NCI-H2107 treated with DMSO at 0.1 percent for 48 hours (cell line): ENCODE data around the gene TMEM175.

Source experiments
- DNase-seq: peaks from one replicate; lab custom pipeline; 2025; ENCODE audit not compliant: unreplicated experiment; lab: John Stamatoyannopoulos, UW

Gene TMEM175

DNA sequence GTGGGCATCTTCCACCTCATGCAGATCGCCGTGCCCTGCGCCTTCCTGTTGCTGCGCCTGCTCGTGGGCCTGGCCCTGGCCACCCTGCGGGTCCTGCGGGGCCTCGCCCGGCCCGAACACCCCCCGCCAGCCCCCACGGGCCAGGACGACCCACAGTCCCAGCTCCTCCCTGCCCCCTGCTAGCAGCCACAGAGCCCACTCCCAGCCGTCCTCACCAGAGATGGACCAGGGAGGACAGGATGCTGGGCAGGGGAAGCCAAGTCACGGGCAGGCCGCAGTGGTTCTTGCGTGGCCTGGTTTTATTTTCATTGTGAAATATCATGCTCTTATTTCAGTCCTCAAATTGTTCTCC, 26.0 kb downstream of the TMEM175 start:
- DNase-seq = no peak

DNA sequence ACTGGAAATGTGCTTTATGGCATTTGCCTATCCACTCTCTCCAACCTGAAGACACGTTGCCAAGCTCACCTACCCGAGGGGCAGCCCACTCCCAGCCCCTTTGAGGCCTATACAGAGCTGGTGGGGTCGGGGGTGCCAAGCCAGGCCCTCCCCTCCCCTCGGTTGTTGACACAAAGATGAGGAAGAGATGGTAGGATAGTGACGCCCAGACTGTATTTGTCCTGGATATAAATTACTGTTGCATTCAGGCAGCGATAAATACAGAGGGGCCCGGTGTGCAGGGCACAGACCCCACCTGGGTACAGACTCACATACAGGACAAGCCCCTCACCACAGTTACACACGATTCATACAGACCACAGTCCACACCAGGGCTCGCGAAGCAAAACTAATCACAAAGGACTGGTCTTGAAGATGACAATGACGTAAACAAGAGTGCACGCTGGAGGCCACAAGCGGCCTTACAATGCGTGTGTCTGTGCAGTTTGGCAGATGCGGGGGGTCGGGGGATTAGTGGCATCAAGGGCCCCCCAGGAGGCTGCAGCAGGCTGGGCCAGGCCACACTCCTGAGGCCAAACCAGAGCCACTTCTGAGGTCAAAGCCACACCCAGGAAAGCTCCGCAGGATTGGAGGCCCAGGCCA, 26.6 kb downstream of the TMEM175 start:
- no peak for DNase-seq

DNA sequence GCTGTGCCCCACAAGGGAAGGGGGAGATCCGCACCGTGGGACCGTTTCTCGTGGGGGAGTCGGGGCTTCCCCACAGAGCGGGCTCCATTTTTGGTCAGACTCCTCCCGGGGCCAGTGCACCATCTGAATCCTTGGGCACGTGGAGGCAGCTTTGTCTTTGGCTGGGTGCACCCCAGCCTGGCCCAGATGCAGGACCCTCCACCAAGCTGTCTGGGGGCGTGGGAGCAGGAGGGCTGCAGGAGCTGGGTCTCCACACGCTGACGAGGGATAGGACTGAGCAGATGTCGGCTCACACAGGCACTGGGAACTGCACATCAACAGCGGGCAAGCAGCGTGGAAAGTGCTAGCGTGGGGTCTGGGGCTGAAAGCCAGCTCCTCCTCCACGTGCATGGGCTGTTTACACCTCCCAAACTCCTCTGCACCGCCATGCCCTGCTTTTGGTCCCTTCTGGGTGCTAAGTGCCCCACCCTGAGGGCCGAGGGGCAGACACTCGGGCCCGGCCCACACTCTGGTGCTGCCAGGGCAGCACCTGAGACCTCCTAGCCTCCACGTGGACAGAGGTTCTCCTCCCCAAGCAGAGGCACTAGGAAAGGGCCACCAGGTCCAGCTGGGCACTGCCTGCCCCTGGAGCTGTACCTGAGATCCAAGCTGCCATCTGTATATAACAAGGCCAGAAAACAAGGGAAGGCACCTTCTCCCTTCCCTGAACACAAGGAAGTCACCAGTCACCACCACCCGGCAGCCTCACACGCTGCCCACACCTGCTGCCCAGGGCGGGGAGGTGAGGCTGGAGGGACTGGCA, 27.3 kb downstream of the TMEM175 start:
- DNase-seq = no peak

DNA sequence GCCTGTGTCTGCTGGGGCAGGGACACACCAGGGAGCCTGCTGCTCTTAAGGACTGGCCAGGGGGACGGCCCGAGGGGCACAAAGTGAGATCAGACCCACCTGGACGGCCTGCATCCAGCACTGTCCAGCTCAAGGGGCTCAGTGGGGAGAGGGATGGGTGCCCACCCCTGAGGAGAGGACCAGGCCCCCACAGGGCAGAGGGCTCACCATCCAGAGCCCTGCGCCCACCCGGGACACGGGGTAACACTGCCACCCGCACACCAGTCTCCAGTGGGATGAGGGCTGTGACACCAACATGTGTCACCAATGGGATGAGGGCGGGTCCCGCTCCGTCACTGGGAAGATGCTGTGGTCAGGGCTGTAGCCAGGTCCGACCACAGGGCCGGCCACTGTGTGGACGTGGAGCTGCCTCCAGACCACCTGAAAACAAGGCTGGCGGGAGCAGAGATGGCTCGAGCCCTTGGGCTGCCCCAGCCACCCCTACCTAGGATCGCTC, 27.9 kb downstream of the TMEM175 start:
- DNase-seq = no peak

DNA sequence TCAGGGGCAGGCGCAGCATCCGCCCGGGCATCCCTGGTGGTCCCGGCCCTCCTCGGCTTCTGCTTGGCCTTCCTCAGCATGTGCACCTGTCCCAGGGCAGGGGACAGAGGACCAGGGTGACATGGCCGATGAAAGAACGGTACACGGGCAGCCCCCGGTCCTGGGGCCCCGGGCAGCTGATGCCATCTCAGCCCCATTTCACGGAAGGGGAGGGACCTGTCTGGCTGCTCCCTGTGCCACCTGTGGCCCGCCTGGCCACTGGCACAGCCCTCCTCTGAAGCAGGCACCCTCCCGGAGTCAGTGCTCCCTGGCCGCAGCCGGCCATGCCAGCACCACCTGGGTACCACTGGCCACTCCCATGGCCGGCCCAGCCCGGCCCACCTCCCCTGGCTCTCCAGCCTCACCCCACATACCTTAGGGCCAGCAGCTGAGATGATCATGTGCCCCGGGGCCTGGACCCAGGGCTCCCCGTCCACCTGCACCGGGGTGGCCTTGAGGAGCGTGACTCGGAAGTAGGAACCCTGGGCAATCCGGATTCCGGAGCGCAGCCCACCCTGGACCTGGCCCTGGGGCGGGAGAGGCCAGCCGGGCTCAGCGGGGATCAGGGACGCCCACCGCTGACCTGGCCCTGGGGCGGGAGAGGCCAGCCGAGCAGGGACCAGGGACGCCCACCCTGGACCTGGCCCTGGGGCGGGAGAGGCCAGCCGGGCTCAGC, 28.5 kb downstream of the TMEM175 start:
- DNase-seq = no peak

DNA sequence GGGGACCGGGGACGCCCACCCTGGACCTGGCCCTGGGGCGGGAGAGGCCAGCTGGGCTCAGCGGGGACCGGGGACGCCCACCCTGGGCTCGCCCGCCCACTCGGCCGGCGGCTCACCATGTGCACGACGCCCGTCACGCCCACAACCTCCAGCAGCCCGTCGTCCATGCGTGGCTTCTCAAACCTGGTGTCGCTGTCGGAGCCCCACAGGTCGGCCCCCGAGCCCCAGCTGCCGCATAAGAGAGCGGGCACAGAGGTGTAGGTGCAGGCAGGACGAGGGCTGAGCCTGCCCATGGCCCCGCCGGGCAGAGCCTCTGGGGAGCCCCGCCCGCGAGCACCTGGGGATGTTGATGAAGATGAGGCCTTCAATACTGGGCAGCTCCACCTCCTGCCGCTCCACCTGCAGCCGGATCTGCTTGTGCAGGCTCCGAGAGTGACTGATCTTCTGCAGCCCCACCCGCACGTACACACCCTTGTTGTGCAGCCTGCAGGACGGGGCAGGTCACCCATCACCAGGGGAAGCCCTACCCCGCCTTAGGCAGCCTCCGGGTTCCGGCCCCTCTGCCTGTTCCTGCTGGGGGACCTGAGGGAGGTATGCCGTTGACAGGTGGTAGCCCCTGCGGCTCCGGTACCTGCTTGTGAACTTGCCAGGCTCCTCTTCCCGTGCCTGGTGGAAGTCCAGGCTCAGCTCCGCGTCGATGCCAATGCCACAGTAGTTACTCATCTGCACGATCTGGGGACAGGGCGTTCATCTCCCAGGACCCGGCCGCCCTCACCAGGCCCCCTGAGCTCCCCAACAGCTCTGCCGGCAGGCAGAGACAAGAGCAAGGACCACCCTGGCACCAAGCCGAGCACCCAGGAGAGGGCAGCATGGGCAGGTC, 29.3 kb downstream of the TMEM175 start:
- DNase-seq = no peak

DNA sequence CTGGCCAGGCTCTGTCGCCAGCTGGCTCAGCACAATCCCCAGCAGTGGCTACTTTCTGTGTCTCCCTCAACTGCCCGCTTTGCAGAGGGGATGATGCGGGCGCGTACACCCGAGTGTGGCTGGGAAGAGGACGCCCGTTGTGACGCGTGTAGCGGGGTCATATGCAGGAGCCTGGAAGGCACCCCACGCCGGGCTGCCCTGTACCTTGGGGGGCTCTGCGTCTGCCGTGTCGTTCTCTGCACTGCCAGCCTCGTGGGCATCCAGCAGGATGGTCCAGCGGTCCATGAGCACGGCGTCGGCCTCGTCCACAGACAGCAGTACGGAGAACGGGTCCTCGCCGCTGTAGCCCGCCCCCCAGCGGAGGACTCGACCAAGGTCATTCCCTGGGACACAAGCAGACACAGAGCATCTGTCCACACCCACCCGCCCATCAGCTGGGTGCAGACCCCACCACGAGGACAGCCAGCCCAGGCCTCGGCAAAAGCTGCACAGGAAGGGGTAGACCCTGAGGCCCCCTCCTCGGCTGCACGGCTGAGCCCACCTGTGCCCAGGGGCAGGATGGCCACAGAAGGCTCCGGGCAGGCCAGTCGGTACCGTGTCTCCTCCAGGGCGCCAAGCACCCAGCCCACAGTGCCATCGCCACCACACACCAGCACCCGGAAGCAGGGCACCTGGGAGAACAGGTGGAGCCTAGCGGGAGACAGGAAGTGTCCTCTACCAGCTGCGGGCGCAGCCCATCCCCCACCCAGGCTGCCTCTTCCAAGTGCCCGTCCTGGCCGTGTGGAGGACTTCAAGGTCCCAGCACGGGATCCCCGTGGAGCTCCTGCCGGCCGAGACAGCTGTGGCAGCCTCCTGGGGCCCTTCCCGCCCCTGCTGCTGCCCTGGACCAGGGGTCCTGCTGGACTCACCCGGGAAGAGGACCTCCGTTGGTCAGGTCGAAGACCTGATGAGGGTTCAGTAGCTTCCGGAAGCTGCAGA, 30.3 kb downstream of the TMEM175 start:
- DNase-seq = peak; percentile 22

DNA sequence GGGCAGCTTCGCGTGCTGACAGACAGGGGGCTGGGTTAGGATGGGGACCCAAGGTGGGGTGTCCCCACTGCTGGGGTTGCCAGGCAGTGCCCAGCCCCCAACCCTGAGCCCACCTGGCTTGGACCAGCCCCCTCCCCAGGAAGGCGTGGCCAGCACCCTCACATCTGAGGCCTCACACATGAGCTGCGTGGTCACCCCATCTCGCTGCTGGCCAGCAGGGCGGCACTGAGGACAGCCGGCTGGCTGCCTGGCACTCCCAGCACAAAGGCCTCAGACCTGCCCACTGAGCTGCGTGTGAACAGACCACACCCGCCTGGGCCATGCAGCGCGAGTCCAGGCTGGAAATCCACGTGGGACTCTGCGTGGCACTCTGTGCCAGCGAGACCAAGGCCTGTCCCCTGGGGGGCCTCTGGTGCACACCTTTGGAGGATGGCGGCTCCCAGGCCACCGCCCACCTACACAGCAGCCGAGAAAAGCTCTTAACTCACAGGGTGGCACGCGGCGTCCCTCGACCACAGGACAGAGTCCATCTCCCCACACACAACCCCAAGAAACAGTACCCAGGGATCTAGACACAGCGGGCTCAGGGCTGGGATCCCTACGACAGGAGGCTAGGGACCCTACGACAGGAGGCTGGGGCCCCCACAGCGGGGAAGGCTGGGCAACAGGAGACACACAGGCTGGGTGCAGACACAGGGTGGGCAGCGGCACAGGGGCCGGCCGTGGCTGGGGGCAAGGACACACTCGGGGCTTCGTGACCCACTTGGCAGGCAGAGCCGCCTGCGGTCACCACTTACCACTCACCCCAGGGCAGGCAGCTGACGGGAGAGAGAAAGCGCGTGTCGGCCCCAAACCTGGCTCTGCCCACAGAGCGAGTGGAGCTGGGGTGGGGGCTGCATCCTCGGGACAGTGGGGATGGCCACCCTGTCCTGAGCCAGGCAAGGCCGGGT, 31.3 kb downstream of the TMEM175 start:
- no peak for DNase-seq

DNA sequence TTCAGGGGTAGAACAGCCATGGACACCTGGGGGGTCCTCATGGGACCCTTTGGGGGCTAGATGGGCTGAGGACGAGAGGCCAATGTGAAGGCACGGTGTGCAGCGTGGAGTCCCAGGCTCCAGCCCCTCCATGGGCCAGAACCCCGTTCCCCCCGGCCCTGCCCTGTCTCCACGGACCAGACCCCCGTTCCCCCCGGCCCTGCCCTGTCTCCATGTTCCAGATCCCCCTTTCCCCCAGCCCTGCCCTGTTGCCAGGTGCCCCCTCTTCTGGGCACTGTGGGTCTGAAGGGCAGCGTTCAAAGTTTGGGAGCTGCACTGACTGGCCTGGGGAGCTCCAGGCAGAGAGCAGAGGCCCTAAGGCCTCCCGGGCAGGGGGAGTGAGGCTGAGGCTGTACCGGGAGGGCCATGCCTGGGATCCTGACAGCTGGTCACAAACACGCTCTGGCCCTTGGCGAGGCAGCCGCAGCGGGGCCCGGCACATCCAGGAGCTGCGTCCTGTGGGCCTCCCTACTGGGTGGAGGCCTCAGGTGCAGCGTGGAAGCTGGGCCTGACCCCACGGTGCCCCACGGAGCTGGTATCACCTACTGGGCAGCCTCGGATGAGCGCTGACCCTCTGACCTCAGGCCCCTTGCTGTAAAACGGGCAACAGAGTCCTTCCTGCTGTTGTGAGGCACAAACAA, 32.2 kb downstream of the TMEM175 start:
- no peak for DNase-seq

DNA sequence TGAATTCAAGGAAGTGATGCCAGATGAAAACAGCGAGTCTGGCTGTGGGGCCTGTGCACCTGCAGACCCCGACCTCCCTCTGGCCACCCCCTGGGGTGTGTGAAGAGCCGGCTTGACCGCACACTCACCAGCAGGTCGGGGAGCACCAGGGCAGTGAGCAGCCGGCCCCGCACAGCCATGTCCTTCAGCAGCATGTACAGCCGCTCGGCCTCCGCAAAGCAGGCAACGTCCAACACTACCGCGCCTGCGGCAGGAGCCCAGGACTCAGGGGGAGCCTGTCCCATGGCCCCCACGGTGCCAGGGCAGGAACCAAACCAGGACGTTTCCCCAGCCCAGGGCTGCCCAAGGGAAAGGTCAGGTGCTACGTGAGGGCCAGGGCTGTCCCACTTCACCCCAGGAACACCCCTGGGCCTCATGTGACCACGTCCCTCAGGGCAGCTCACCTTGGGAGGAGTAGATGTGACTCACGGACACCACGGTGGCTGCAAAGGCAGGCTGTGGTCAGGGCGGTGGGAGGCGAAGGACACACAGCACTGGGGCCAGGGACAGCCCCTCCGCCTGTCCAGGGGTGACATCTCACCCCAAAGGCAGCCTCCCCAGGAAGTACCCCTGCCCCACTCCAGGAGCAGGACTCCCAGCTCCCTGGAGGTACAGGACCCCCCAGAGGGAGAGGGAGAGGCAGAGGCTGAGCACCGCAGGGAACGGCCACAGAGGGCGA, 32.9 kb downstream of the TMEM175 start:
- DNase-seq = no peak

DNA sequence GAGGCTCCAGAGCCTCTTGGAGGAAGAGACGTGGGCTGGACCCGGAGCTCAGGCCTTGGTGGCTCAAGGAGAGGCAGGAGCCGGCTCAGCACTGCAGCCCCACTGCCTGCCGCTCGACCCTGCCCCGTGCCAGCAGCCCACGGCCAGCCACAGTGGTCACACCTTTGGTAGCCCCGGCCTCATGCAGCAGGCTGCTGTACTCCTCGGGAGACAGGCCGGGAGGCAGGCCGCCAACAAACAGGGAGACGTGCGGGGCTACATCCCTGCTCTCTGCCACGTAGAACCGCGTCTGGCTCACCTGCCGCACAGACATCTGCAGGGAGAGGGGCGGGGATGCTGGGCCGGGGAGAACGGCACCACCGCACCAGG, 33.5 kb downstream of the TMEM175 start:
- DNase-seq = no peak

DNA sequence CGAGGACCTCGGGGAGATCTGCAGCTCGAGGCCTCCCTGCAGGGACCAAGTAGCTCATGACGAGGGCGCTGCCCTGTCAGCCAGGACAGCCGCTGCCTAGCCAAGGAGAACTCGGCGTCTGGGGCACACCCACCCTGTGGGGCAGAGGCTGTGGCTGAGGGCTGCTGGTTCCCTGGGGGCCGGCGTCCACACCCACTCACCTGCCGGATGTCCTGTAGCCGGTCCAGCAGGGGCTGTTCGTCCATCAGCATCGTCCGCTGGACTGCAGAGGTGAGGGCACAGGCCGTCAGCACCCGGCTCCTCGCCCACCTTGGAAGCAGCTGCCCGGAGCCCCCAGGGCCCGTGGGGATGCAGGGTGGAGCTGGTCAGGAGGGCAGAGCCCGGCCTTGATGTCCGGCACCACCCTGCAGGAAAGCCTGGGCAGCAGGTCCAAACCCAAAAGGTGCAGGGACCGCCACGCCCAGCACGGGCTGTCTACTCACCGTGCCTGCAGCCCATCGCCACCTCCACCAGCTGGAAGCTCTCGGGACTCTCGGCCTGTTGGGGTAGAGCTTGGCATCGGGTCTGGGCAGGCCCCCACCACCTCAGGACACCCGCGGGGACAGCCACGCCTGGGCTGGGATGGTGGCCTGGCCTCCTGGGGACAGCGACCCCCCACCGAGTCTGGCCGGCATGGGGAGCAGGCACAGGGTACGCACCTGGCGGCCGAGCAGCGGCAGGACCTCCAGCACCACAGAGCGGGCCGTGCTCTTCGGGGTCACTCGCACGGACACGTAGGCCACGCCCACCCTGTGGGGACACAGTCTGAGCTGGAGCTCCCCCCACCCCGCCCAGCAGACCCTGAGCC, 34.2 kb downstream of the TMEM175 start:
- DNase-seq = no peak

DNA sequence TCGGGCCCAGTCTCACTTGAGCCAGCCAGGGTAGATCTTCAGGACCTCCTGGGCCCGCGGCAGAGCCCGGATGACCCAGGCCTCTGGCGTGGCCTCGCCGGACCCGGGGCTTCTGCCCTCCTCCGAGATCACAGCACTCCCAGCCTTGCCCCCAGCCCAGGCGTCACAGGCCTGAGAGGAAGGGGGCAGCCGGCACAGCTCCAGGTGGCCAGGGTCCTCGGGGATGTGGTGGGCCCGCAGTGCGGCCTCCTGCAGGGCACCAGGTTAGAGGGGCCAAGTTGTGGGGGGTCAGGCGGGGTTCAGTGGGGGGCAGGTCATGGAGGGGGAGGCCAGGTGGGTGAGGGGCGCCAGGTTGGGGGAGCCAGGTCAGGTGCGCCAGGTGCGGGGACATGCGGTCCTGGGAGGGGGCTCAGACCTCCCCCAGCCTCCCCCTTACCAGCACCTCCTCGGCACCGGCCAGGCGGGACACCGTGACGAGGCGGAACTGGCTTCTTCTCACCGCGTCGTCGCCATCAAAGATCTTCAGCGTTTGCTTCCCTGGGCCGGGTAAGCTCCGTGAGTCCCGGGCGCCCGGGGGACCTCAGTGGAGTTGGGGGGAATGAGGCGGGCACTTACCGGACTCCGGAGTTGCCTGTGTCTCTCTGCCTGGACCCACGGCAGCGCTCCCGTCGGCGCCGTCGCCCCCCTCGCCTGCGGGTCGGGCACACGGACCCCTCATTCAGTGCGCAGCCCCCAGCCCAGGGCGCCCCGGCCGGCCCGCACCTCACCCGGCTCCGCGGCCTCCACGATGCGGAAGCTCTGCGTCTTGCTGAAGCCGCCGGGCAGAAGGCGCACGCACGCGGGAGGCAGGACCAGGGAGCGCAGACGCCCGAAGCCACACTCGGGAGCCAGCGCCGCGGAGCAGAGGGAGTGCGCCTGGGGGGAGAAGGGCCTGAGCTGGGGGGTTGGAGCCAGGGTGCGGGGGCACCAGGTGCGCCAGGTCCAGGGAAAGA, 35.1 kb downstream of the TMEM175 start:
- DNase-seq = no peak

DNA sequence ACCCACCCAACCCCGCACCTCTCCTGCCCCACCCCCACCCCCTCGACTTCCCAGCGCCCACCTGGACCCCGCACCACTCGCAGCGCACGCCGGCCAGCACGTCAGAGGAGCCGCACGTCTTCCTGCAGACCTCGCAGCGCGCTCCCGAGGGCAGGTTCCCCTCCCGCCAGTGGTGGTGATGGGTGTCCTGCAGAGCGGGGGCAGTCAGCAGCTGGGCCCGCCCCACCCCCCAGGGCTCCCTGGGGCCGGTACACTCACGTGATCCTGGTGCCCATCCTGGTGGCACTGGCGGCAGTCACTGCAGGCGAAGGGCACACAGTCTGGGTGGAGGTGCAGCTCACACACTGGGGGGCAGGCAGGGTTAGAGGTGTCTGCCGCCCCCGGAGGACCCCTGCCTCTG, 36.0 kb downstream of the TMEM175 start:
- no peak for DNase-seq

DNA sequence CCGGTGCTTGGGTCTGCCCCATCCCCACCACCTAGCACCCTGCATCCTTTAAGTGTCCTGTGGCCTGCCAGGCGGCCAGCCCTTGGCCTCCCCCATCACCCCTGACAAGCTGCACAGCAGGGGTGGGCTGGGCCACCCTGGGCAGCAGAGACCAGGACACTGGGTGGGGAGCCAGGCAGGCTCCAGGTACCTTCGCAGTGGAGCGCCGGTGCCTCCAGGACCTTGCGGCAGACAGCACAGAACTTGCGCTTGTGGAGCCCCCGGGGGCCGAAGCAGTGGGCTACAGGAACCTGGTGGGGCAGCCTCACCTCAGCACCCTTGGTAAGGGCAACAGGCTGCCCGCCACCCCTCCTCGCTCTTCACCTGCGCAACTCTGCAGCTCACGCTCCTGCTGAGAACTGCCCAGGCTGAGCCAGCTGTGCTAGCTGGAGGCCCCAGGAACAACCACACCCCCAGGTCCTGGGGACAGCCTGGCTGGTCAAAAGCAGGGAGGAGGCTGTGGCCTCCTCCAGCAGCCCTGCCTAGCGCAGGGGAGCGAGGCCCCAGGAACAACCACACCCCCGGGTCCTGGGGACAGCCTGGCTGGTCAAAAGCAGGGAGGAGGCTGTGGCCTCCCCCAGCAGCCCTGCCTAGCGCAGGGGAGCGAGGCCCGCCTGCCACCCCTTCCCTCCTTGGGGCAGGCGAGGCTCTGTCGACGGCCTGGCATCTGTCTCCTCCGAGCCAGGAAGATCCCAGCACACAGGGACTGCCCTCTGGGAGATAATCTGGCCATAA, 36.5 kb downstream of the TMEM175 start:
- no peak for DNase-seq
